Uterus (tissue), 4 donors: Measurements from ENCODE around the gene GOLGA6L6. TPM values are rescaled to one million over a fixed set of nuclear protein-coding genes. Genes with fewer than 3 reads are reported as not detected.
"Not testable (repeated sequence)": the region's sequence is repeated elsewhere in the genome, so short reads cannot be mapped to it uniquely, and the experiment has no call there.

Experiments
- DNase-seq, 2 donors: peaks; one replicate each; pipeline ENCODE4 v3.0.0-alpha.2; 2019 to 2020
- H3K27ac ChIP-seq, 2 donors: fragments of 200-600 bp; sonication (generic); 1 replicate in 1 of 2; 2 replicates in 1 of 2; pipeline ENCODE4 v1.5.1; 2016 to 2018
- H3K27me3 ChIP-seq, 2 donors: fragments of 200-600 bp; sonication (generic); one replicate each; pipeline ENCODE4 v1.5.1; 2018 to 2019; ENCODE audit warnings: control low read depth in 1 of 2
- H3K36me3 ChIP-seq, 2 donors: fragments of 200-600 bp; sonication (generic); one replicate each; pipeline ENCODE4 v1.5.1; 2019; ENCODE audit warnings: control low read depth in 1 of 2
- H3K4me1 ChIP-seq, 2 donors: fragments of 200-600 bp; sonication (generic); one replicate each; pipeline ENCODE4 v1.5.1; 2018 to 2019; ENCODE audit warnings: control low read depth in 1 of 2
- H3K4me3 ChIP-seq, 2 donors: fragments of 200-600 bp; sonication (generic); 1 replicate in 1 of 2; 2 replicates in 1 of 2; pipeline ENCODE4 v1.5.1; 2018 to 2019; ENCODE audit warnings: mild to moderate bottlenecking in 1 of 2
- H3K9me3 ChIP-seq, 2 donors: fragments of 200-600 bp; sonication (generic); one replicate each; pipeline ENCODE4 v1.5.1; 2019; ENCODE audit warnings: control low read depth in 1 of 2
- intact Hi-C: fragments of 100-400 bp; cut with DNase I; formaldehyde crosslinking; loops from one replicate; pipeline ENCODE4 v1.15.1; 2023; ENCODE audit warnings: low total_unique reads
- total RNA-seq, 4 donors: library from RNA; depleted of rRNA in 3 of 4; stranded (reverse); fragments of >200 nt in 3 of 4; gene quantifications; one replicate each; pipeline versions ENCODE4 v1.1.0 to v1.2.4, GENCODE V29; 2014 to 2023
- donor health status: DM: yes; HTN: yes; CAD: no.

Gene GOLGA6L6
- not detected for total RNA-seq

DNA sequence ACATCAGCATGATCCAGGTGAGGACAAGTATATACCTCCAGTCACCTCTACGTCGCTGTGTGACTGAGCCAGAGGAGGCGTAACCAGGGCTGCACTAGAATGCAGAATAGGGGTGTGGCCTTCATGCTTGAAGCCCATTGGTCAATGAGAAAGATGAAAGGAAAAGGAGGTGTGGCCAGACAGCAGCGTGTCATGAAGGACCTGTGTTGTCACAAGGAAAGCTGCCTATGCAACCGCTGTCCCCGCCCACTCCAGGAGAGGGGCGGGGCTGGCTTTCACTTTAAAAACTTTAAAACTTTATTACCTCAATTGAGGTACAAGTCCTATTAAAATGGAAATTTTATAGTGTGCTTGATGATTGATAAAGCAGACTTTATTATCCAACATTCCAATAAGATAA, at the start of gene GOLGA6L6:
Gene GOLGA6L6, minus strand, starts transcription at position 101 of the 400 bp plus-strand sequence. Its CDS starts 91 bp downstream, at position 10.
- intact Hi-C loops, H3K27me3 ChIP-seq, H3K4me3 ChIP-seq, H3K9me3 ChIP-seq, H3K4me1 ChIP-seq, DNase-seq, H3K36me3 ChIP-seq, H3K27ac ChIP-seq: not testable (repeated sequence)

- H3K4me3 ChIP-seq, H3K36me3 ChIP-seq, H3K27ac ChIP-seq, H3K4me1 ChIP-seq, intact Hi-C loops, DNase-seq, H3K27me3 ChIP-seq, H3K9me3 ChIP-seq: not testable (repeated sequence)
Observed at GRCh38 chr15:20590069-20590468, 48.5 kb upstream of the GOLGA6L6 start.

DNA sequence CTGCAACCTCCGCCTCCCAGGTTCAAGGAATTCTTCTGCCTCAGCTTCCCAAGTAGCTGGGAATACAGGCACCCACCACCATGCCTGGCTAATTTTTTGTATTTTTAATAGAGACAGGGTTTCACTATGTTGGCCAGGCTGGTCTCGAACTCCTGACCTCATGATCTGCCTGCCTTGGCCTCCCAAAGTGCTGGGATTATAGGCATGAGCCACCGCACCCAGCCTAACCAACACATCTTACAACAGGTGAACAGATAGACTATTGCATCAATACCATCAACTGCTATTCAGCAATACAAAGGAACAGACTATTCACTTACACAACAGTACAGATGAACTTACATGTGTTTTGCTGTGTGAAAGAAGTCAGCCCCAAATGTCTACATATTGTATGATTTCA, 45.2 kb upstream of the GOLGA6L6 start:
- H3K4me1 ChIP-seq, H3K27ac ChIP-seq, intact Hi-C loops, DNase-seq, H3K9me3 ChIP-seq, H3K36me3 ChIP-seq, H3K4me3 ChIP-seq, H3K27me3 ChIP-seq: not testable (repeated sequence)

DNA sequence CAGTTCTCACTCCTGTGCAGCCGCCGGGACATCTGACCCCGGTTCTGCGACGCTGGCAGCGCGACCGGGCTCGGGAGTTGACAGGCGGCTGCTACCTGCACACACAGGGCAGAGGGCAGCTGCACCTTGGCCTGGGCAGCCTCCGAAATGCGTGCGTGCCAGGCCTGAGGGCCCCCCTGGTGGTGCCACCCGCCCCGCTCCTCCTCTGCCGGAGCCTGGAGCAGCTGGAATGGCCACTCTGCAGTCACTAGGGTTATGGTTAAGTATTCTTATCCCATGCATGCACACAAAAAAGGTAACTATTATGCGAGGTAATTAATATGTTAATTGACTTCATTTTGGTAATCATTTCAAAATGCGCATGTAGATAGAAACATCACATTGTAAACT, 41.1 kb upstream of the GOLGA6L6 start:
- H3K36me3 ChIP-seq, H3K27ac ChIP-seq, H3K4me1 ChIP-seq, intact Hi-C loops, H3K9me3 ChIP-seq, H3K4me3 ChIP-seq, DNase-seq, H3K27me3 ChIP-seq: not testable (repeated sequence)

DNA sequence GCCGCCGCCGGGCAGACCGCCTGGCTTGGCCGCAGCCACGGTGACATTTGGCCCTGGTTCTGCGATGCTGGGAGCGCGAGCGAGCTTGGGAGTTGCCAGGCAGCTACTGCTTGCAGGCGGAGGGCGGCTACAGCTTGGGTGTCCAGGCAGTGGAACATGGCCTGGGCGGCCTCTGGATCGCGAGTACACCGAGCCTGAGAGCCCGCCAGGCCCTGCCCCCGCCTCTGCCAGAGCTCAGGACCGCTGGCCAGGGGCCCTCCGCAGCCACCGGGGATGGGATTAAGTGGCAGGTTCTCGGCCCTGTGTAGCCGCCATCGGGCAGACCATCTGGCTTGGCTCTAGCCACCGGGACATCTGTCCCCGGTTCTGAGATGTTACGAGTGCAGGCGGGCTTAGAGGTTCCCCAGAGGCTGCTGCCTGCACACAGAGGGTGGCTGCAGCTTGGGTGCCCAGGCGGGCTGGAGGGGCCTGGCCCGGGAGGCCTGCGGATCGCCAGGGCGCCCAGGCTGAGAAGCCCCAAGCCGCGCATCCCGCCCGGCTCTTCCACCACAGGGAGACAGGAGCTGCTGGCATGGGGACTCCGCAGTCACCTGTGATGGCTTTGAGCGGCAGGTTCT, 40.6 kb upstream of the GOLGA6L6 start:
- intact Hi-C loops, H3K27me3 ChIP-seq: not testable (repeated sequence)

DNA sequence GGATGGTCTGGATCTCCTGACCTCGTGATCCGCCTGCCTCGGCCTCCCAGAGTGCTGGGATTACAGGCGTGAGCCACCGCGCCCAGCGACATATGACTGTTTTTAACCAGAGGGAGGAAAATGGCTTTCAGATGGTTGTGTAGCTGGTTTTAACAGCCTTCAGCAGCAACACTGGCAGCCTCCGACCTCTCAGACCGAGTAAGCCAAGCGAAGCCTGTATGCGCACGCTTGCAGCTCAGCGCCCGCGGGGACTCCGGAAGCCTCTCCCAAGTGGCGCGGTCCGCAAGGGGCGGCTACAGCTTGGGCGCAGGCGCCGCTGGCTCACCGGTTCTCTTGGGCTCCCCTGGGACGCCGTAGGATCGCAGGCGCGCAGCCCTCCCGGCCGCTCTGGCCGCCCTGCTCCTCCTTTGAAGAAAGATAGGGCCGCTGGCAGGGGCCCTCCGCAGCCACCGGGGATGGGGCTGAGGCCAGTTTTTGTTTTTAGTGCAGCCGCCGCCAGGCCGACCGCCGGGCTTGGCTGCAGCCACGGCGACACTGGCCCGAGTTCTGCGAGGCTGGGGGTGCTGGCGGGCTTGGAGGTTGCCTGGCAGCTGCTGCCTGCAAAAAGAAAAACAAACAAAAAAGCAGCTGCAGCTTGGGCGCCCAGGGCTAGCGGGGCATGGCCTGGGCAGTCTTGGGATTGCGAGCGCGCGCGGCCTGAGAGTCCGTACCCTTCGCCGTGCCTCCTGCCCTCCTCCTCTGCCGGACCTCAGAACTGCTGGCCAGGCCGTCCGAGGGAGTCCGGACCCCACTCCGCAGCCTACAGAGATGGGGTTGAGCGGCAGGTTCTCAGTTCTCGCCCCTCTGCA, 39.9 kb upstream of the GOLGA6L6 start:
- not testable (repeated sequence) for H3K4me3 ChIP-seq, DNase-seq

More for the DNA sequence above, 40.6 kb upstream of the GOLGA6L6 start:
- H3K27ac ChIP-seq, H3K4me3 ChIP-seq, DNase-seq, H3K36me3 ChIP-seq, H3K9me3 ChIP-seq, H3K4me1 ChIP-seq: not testable (repeated sequence)

GRCh38 chr15:20579662-20580061, 38.1 kb upstream of the GOLGA6L6 start:
- H3K9me3 ChIP-seq, DNase-seq, H3K4me1 ChIP-seq, H3K27ac ChIP-seq, intact Hi-C loops, H3K36me3 ChIP-seq, H3K4me3 ChIP-seq, H3K27me3 ChIP-seq: not testable (repeated sequence)

More for the DNA sequence above, 39.9 kb upstream of the GOLGA6L6 start:
- H3K27ac ChIP-seq, intact Hi-C loops, H3K4me1 ChIP-seq, H3K27me3 ChIP-seq, H3K36me3 ChIP-seq, H3K9me3 ChIP-seq: not testable (repeated sequence)

DNA sequence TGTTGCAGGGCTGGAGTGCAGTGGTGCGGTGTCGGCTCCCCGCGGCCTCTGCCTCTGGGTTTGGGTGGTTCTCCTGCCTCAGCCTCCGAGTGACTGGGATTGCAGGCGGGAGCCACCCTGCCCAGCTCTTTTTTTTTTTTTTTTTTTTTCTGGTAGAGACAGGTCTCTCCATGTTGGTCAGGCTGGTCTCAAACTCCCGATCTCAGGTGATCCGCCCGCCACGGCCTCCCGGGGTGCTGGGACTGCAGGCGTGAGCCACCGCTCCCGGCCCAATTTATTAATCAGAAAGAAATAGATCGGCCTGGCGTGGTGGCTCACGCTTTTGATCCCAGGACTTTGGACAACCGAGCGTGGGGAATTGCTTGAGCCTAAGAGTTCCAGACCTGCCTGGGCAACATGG, 9.7 kb upstream of the GOLGA6L6 start:
- H3K4me1 ChIP-seq, H3K9me3 ChIP-seq, H3K27ac ChIP-seq, H3K27me3 ChIP-seq, H3K36me3 ChIP-seq, DNase-seq, H3K4me3 ChIP-seq, intact Hi-C loops: not testable (repeated sequence)

GRCh38 chr15:20505926-20506658, 35.5 kb downstream of the GOLGA6L6 start:
- DNase-seq, H3K4me3 ChIP-seq, H3K27ac ChIP-seq, H3K27me3 ChIP-seq, H3K36me3 ChIP-seq, H3K4me1 ChIP-seq, intact Hi-C loops, H3K9me3 ChIP-seq: not testable (repeated sequence)

- H3K27me3 ChIP-seq, H3K36me3 ChIP-seq, intact Hi-C loops, DNase-seq, H3K4me3 ChIP-seq, H3K4me1 ChIP-seq, H3K27ac ChIP-seq, H3K9me3 ChIP-seq: not testable (repeated sequence)
Observed at GRCh38 chr15:20502839-20503238, 38.8 kb downstream of the GOLGA6L6 start.

- H3K4me3 ChIP-seq, H3K27ac ChIP-seq, H3K36me3 ChIP-seq, DNase-seq, H3K4me1 ChIP-seq, intact Hi-C loops, H3K27me3 ChIP-seq, H3K9me3 ChIP-seq: not testable (repeated sequence)
Observed at GRCh38 chr15:20501512-20502222, 39.9 kb downstream of the GOLGA6L6 start.

DNA sequence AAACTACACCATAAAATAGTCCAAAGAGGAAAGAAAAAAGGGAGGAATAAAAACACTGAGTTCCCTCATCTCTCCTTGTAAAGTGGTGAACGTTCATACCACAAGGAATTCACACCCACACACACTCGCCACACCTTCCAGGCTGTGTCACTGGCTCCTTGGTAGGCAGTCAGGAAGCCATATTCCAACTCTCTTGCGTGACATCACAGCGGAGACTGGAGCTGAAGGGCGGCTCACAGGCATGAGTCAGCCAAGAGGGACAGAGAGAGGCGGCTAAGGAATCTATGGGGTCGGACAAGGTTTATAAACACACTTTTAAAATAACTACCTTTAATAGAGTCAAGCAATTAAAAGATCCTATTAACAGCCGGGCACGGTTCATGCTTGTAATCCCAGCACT, 43.8 kb downstream of the GOLGA6L6 start:
- not testable (repeated sequence) for H3K4me1 ChIP-seq, DNase-seq

DNA sequence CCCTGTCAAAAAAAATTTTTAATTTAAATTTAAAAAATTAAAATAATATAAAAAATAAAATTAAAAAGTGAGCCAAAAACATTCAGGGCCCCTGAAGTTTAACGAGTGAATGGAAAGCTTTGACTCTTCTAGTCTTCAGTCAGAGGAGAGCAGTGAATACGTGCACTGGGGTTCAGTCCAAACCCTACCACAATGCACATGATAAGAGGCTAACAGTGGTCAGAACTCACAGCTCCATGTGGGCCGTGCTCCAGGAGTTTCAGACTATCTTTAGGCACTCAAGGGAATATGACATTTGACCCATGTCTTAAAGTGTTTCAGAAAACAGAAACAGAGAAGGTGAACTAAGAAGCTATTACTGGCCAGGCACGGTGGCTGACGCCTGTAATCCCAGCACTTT, 48.6 kb downstream of the GOLGA6L6 start:
- intact Hi-C loops, H3K27ac ChIP-seq, H3K4me1 ChIP-seq: not testable (repeated sequence)

More for the DNA sequence above, 43.8 kb downstream of the GOLGA6L6 start:
- H3K9me3 ChIP-seq, intact Hi-C loops, H3K4me3 ChIP-seq, H3K36me3 ChIP-seq, H3K27me3 ChIP-seq, H3K27ac ChIP-seq: not testable (repeated sequence)

More for the DNA sequence above, 48.6 kb downstream of the GOLGA6L6 start:
- H3K27me3 ChIP-seq, DNase-seq, H3K36me3 ChIP-seq, H3K9me3 ChIP-seq, H3K4me3 ChIP-seq: not testable (repeated sequence)
